Ectodermal cell (in vitro differentiated cells): ENCODE data around the gene NEK2.

Experiments used
- H3K27ac ChIP-seq: 2 replicates; pipeline ENCODE4 v1.7.0; 2013; ENCODE audit warnings: mild to moderate bottlenecking, low read depth, low read length; ENCODE audit not compliant: insufficient read depth, poor library complexity, severe bottlenecking
- H3K27me3 ChIP-seq: 2 replicates; pipeline ENCODE4 v1.7.0; 2013; ENCODE audit warnings: mild to moderate bottlenecking, low read length; ENCODE audit not compliant: insufficient read depth, control insufficient read depth, poor library complexity, severe bottlenecking
- H3K36me3 ChIP-seq: one replicate; pipeline ENCODE4 v1.7.0; 2013; ENCODE audit warnings: low read length; ENCODE audit not compliant: control insufficient read depth, insufficient read depth
- H3K4me1 ChIP-seq: one replicate; pipeline ENCODE4 v1.7.0; 2013; ENCODE audit warnings: low read length; ENCODE audit not compliant: control insufficient read depth, insufficient read depth
- H3K4me3 ChIP-seq: 2 replicates; pipeline ENCODE4 v1.7.0; 2013; ENCODE audit warnings: low read depth, low read length, control low read depth; ENCODE audit not compliant: insufficient read depth
- H3K9me3 ChIP-seq: 2 replicates; pipeline ENCODE4 v1.7.0; 2013; ENCODE audit warnings: mild to moderate bottlenecking, low read length, moderate library complexity; ENCODE audit not compliant: control insufficient read depth
- WGBS, 2 experiments: methylation state at CpG; one replicate each; pipeline ENCODE4 v1.1.7; 2013; ENCODE audit warnings: missing lambda C conversion rate in 2 of 2; 5-methylcytosine and 5-hydroxymethylcytosine counted together

NEK2 gene

GRCh38 chr1:211680752-211681327, 5.4 kb upstream of the NEK2 start:
- WGBS, 2 experiments, result 32 to 40% methylated on average over 8 to 9 of the region's 9 CpGs
- no peak overlapping the region for H3K27ac ChIP-seq

DNA sequence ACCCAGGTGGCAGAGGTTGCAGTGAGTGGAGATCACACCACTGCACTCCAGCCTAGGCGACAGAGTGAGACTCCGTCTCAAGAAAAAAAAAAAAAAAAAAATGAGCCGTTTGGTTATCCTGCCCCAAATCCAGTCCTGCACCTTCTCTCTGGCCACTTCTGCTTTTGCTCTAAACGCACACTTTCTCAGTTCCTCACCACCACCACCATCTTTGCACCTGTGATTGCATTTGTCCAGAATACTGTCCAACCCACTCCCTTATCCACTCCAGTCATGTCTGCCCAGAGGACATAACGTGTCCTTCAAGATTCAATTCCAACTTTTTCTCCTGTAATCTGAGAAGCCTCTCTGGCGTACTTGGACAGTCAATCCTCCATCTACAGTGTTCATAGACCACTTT, 2.2 kb upstream of the NEK2 start:
- H3K4me3 ChIP-seq, result no peak overlapping the region
- peaks cover 11% of the 10 kb centered on the region for H3K4me1 ChIP-seq
- no peak overlapping the region for H3K27ac ChIP-seq
- no peaks in the 10 kb centered on the region for H3K27me3 ChIP-seq
- WGBS, 2 experiments, result 81 to 83% methylated on average over 6 of the region's 6 CpGs
- H3K9me3 ChIP-seq, result no peaks in the 10 kb centered on the region
- H3K36me3 ChIP-seq, result no peaks in the 10 kb centered on the region

More at GRCh38 chr1:211680752-211681327, 5.4 kb upstream of the NEK2 start:
- H3K4me3 ChIP-seq, result no peak overlapping the region
- no peaks in the 10 kb centered on the region for H3K9me3 ChIP-seq
- H3K4me1 ChIP-seq, result no peaks in the 10 kb centered on the region
- H3K36me3 ChIP-seq, result no peaks in the 10 kb centered on the region
- no peaks in the 10 kb centered on the region for H3K27me3 ChIP-seq

GRCh38 chr1:211676761-211677160, 1.3 kb upstream of the NEK2 start:
- no peak overlapping the region for H3K4me3 ChIP-seq
- no peaks in the 10 kb centered on the region for H3K27me3 ChIP-seq
- H3K9me3 ChIP-seq, result no peaks in the 10 kb centered on the region
- peaks cover 11% of the 10 kb centered on the region for H3K4me1 ChIP-seq
- H3K27ac ChIP-seq, result no peak overlapping the region
- no peaks in the 10 kb centered on the region for H3K36me3 ChIP-seq

DNA sequence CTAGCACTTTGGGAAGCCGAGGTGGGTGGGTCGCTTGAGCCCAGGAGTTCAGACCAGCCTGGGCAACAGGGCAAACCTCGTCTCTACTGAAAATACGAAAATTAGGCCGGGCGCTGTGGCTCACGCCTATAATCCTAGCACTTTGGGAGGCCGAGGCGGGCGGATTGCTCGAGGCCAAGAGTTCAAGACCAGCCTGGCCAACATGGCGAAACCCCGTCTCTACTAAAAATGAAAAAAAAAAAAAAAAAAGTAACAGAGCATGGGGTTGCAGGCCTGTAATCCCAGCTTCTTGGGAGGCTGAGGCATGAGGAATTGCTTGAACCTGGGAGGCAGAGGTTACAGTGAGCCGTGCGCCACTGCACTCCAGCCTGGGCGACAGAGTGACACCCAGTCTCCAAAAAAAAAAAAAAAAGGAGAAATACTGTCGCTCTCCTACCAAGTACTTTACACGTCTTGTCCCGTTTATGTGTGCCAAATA, 724 bp upstream of the NEK2 start:
- WGBS, 2 experiments, result 43 to 46% methylated on average over 19 of the region's 19 CpGs
- Histone ChIP-seq H3K4me1 (peaks cover 11% of the 10 kb centered on the region), H3K27me3 (no peaks in the 10 kb centered on the region), H3K36me3 (peaks cover 2% of the 10 kb centered on the region), H3K27ac (peak overlapping the region; percentile 81), H3K9me3 (no peaks in the 10 kb centered on the region), H3K4me3 (peak overlapping the region; percentile 70)

- Histone ChIP-seq H3K27ac (no peak overlapping the region), H3K36me3 (peaks cover 41% of the 10 kb centered on the region)
- 85 to 92% methylated on average over 2 of the region's 2 CpGs for WGBS, 2 experiments
Observed at GRCh38 chr1:211667065-211667617, 8.3 kb downstream of the NEK2 start.

DNA sequence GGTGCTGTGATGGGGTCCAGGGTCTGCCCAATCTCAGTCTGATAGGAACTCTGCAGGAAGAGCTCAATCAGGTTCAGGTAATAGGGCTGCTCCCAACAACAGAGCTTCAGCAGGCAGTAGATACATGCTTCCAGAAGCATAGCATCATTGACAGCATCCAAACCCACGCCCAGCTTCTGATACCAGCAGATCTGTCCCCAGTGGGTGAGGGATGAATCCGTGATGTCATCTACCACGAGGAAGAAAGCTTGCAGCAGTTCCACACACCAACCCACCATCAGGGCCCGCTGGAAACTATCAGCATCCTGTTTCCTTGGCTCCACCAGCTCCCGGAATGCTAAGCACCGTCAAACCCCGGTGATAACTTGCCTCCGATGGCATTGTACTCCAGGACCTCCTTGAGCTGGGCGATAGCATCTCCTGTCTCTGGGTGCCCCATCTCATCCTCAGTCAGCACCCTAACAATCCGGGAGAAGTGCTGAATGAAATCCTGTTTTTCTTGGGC, 14.7 kb downstream of the NEK2 start:
- H3K4me3 ChIP-seq, result no peak overlapping the region
- H3K9me3 ChIP-seq, result no peaks in the 10 kb centered on the region
- no peaks in the 10 kb centered on the region for H3K27me3 ChIP-seq
- no peak overlapping the region for H3K27ac ChIP-seq
- WGBS, 2 experiments, result 95% methylated on average over 10 of the region's 10 CpGs
- peaks cover 10% of the 10 kb centered on the region for H3K36me3 ChIP-seq
- H3K4me1 ChIP-seq, result no peaks in the 10 kb centered on the region

More at GRCh38 chr1:211667065-211667617, 8.3 kb downstream of the NEK2 start:
- Histone ChIP-seq H3K4me3 (no peak overlapping the region), H3K4me1 (no peaks in the 10 kb centered on the region), H3K27me3 (no peaks in the 10 kb centered on the region), H3K9me3 (no peaks in the 10 kb centered on the region)

DNA sequence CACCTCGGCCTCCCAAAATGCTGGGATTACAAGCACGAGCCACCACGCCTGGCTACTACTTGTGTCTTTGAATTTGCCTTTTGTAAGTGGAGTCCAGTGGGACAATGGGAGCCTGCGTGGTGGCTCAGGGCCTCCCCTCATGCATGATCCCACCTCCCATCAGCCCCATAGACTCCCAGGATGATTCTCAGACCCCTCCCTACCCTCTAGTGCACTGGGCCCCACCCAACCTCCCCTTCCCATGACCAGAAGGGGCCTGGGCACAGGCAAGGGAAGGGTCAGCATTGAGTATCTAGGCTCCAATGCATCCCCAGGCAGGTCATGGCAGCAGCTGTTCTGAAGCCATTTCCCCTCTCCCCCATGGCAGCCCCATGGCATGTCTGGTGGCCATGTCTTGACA, 18.7 kb downstream of the NEK2 start:
- Histone ChIP-seq H3K27ac (no peak overlapping the region), H3K4me3 (no peak overlapping the region), H3K9me3 (no peaks in the 10 kb centered on the region), H3K4me1 (peaks cover 10% of the 10 kb centered on the region), H3K27me3 (no peaks in the 10 kb centered on the region), H3K36me3 (no peaks in the 10 kb centered on the region)
- WGBS, 2 experiments, result 84 to 89% methylated on average over 4 of the region's 4 CpGs

DNA sequence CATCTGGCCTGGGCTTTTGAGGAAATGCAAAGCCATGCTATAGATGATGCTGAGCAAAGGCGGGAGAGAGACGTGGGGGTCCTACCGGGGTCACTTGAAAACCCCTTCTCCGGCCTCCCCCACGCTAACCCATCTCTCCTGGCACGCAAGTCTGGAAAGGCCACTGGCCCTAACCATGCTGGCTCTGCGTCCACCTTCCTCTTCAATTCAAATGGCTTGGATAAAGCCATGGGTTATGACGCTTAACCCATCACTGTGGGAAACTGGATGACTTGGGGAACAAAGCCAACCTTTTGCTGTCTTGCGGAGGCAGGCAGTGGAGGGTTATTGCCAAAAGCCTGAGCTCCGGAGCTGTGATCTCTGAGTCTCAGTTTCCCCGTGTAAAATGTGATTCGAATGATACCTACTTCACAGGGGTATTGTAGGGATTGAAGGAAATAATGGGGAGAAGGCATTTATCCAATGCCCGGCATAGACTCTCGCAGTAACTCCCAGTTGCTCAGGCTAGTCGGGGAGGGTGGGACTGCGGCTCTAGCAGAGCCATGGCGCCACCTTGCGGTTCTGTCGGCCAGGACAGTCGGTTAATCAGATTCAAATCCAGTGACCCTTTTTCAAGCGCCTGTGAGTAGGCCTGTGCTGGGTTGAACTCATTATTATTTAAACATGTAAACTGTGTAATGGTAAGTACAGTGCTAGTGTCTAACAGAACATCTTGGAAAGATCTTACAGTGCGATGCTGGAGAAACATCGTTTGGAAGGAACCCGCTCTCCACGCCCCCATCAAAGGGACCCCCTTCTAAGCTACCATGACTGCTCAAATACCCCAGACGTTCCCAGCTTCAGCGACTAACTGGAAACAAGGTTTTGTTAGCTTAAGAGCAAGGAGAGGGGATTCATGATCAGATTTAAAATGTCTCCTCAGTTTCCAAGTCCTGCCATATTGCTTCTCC, 20.3 kb downstream of the NEK2 start:
- WGBS, 2 experiments, result 47 to 48% methylated on average over 27 of the region's 27 CpGs
- Histone ChIP-seq H3K27me3 (no peaks in the 10 kb centered on the region), H3K4me3 (no peak overlapping the region), H3K9me3 (no peaks in the 10 kb centered on the region), H3K27ac (no peak overlapping the region), H3K4me1 (peaks cover 10% of the 10 kb centered on the region), H3K36me3 (no peaks in the 10 kb centered on the region)

DNA sequence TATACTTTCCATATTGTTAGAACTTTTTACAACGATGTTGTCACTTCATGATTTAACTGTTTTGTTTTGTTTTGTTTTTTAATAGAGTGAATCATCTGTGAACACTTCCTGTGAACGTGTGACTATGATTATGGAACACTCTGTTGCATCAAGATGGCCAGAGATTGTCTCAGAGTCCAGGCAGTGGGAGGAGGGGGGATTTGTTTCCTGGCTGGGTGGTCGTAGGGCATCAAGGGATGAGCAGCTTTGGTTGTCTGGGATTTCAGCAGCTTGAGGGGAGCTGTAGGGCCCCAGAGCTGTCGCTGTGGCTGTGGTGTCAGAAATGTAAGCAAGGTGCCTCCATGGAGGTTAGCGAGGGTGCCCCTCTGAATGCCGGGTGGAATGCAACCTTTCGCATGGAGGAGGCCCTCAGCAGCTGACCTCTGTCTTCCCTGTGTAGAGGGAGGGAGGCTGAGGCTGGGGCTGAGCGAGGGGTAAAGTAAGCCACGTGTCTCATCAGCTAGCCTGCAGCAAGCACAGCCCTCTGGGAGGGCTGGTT, 21.4 kb downstream of the NEK2 start:
- WGBS, 2 experiments, result 75 to 79% methylated on average over 9 of the region's 9 CpGs
- Histone ChIP-seq H3K27ac (no peak overlapping the region), H3K4me3 (no peak overlapping the region), H3K36me3 (no peaks in the 10 kb centered on the region), H3K27me3 (no peaks in the 10 kb centered on the region), H3K9me3 (no peaks in the 10 kb centered on the region), H3K4me1 (peaks cover 10% of the 10 kb centered on the region)

GRCh38 chr1:211653293-211653692, 22.1 kb downstream of the NEK2 start:
- Histone ChIP-seq H3K9me3 (no peaks in the 10 kb centered on the region), H3K4me3 (no peak overlapping the region), H3K36me3 (no peaks in the 10 kb centered on the region), H3K27ac (no peak overlapping the region), H3K27me3 (no peaks in the 10 kb centered on the region), H3K4me1 (peaks cover 10% of the 10 kb centered on the region)
- 82 to 90% methylated on average over 4 of the region's 4 CpGs for WGBS, 2 experiments
